ENCODE measurements around the gene XIRP2. TPM values are rescaled to one million over a fixed set of nuclear protein-coding genes. Genes with fewer than 3 reads are reported as not detected.

XIRP2 gene
- total and polyA plus RNA-seq, 10 of the 15 experiments (the other 5 are each of a cell fraction or from before 2014, with no cell fraction given), result 0.03 TPM; not detected in 9

DNA sequence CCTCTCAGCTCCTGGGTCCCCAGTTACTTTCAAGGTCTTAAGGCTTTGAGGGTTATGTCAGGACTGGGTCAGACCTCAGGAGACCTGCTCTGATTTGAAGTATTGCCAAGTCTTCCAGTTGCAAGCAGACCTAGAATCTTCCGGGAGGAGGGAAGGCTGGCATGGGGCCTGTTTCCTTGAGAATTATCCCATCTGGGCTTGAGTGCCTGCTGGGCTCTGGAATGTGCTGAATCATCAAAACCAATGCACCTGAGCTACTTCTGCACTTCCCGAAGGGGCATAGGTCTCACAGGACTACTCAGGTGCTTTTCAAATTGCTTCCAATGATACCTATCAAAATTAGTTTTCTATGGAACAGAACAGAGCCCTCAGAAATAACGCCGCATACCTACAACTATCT lies 327.3 kb downstream of the XIRP2 start:
- H3K4me1 ChIP-seq (ENCODE audit: control insufficient read depth, insufficient read depth, low read length), result no peaks in the 10 kb centered on the region
- TF ChIP-seq ZNF622 (IDR thresholded peaks at IDR 0.05), result no peak
- no peak for TF ChIP-seq CREM (IDR thresholded peaks at IDR 0.05; ENCODE audit: low read depth)
- no peak for TF ChIP-seq POLR2AphosphoS5 (IDR thresholded peaks at IDR 0.05; ENCODE audit: low read length)
- no peak for TF ChIP-seq RAD21 (IDR thresholded peaks at IDR 0.05; ENCODE audit: insufficient read depth, low read depth, low read length)
- no peak for TF ChIP-seq KDM1A (IDR thresholded peaks at IDR 0.05; ENCODE audit: borderline replicate concordance)
- TF ChIP-seq ATF2 (IDR thresholded peaks at IDR 0.05; ENCODE audit: low read length), result no peak
- no peak for TF ChIP-seq NRF1 (conservative IDR thresholded peaks at IDR 0.05; ENCODE audit: low read depth, low read length)
- no peak for TF ChIP-seq YY1 (IDR thresholded peaks at IDR 0.05; ENCODE audit: low read depth, low read length)
- no peak for TF ChIP-seq DPF2 (IDR thresholded peaks at IDR 0.05)
- no peak for TF ChIP-seq CREB1 (IDR thresholded peaks at IDR 0.05; ENCODE audit: low read depth)
- TF ChIP-seq CEBPB (IDR thresholded peaks at IDR 0.05; ENCODE audit: borderline replicate concordance in 1 of 2, low read depth in 2 of 2, low read length in 2 of 2), result no peak
- no peak overlapping the region for H3K9ac ChIP-seq (ENCODE audit: control insufficient read depth, insufficient read depth, low read length)
- intact Hi-C loops (cut with micrococcal nuclease; ENCODE audit: unreplicated experiment), result no loop called here
- POLR2A ChIA-PET, result no interaction called here
- in situ Hi-C loops (cut with MboI), result no loop called here
- BruUV-seq (replicated peaks), result no TSS peak
- no peaks in the 10 kb centered on the region for H4K20me1 ChIP-seq (ENCODE audit: control insufficient read depth, insufficient read depth)
- H3K9me3 ChIP-seq (replicated peaks; ENCODE audit: control insufficient read depth, insufficient read depth, low read length), result no peaks in the 10 kb centered on the region
- H3K4me2 ChIP-seq (ENCODE audit: control insufficient read depth, insufficient read depth), result no peak overlapping the region
- CTCF ChIA-PET, result no interaction called here
- H3K79me2 ChIP-seq (ENCODE audit: control insufficient read depth, insufficient read depth, low read length), result no peaks in the 10 kb centered on the region
- no peak for FAIRE-seq
- SMC1A ChIA-PET (ENCODE audit: uncharacterized antibody, unreplicated experiment), result no interaction called here
- no peak for ATAC-seq
- H3K4me3 ChIP-seq, result no peak overlapping the region
- H2AFZ ChIP-seq (ENCODE audit: control insufficient read depth, low read depth, low read length), result no peak overlapping the region
- 63% methylated on average over 4 of the region's 4 CpGs for WGBS (ENCODE audit: insufficient coverage, insufficient replicate concordance, low lambda C conversion rate, missing lambda C conversion rate)
- no peak overlapping the region for H3K27ac ChIP-seq (ENCODE audit: control insufficient read depth, insufficient read depth)
- RAD21 ChIA-PET (ENCODE audit: unreplicated experiment), result no interaction called here
- H3K27me3 ChIP-seq (replicated peaks in 1 of 2; ENCODE audit: control insufficient read depth in 2 of 2, insufficient read depth in 2 of 2, low read length in 1 of 2), result no peaks in the 10 kb centered on the region
- DNase-seq (ENCODE audit: low read depth, low spot score), result no peak
- H3K36me3 ChIP-seq (ENCODE audit: control insufficient read depth in 2 of 2, insufficient read depth in 2 of 2, low read length in 1 of 2), result no peaks in the 10 kb centered on the region
